Measurements from ENCODE around the gene SMARCA2.
"Not testable (repeated sequence)": the region's sequence is repeated elsewhere in the genome, so short reads cannot be mapped to it uniquely, and the experiment has no call there.

Gene SMARCA2

GRCh38 chr9:2140600-2141223, 125.6 kb downstream of the SMARCA2 start:
- DNase-seq (ENCODE audit: low read depth), result no peak

DNA sequence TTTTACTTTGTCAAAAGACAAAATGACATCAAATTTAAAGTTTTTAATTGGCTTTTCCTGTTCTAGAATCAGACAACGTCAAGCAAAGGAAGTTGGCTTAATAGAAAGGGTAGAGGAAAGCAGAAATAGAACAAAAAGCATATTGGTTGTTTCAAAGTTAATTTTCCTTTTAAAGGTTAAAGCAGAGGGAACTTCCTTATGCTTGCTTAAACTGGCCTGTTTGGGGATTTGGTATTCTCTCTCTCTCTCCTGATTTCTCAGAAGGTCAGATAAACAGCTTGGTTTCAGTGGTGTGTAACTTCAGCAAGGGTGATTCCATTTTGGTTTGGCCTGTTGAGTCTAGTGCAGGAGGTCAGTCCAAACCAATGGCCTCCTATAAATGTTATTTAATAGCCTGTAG, 127.1 kb downstream of the SMARCA2 start:
- DNase-seq (ENCODE audit: low read depth), result no peak

DNA sequence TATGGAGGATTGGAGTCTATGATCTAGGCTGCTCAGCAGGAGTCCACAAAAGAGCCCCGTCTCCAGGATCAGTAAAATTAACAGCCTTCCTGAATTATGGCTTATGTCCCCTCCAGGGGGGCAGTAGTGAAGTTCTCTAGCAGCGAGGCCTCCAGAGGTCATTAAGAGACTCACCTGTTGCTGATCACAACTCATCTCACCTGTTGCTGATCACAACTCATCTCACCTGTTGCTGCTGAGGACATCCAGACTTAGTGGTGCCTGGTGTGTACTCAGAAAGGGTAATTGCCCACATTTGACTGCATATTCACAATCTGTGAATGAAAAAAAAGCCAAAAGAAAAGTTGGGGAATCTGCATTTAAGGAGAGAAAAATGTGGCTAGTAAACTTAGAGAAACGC, 129.5 kb downstream of the SMARCA2 start:
- DNase-seq (ENCODE audit: low read depth), result no peak

DNA sequence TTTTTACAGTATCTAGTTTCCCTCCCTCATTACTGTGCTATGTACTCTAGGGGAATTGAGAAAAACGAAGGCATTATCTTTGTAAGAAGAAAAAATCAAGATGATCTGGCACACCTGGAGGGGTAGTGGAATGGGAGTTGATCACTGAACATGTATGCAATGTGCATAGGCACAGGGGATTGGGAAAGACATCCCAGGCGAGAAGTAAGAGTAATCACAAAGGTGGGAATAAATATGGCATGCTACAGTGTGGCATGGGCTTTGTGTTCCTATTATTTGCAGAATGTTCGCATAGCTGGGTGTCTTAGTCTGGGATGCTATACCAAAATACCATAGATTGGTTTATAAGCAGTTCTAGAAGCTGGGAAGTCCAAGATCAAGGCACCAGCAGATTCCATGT, 130.6 kb downstream of the SMARCA2 start:
- DNase-seq (ENCODE audit: low read depth), result no peak

DNA sequence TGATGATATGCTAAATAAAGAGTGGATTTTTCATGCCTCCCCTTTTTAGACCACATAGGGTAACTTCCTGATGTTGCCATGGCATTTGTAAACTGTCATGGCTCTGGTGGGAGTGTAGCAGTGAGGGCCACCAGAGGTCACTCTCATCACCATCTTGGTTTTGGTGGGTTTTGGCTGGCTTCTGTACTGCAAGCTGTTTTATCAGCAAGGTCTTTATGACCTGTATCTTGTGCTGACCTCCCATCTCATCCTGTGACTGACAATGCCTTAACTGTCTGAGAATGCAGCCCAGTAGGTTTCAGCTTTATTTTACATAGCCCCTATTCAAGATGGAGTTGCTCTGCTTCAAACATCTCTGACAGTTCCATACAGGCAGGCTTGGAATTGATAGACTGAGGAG, 131.6 kb downstream of the SMARCA2 start:
- DNase-seq (ENCODE audit: low read depth), result not testable (repeated sequence)

DNA sequence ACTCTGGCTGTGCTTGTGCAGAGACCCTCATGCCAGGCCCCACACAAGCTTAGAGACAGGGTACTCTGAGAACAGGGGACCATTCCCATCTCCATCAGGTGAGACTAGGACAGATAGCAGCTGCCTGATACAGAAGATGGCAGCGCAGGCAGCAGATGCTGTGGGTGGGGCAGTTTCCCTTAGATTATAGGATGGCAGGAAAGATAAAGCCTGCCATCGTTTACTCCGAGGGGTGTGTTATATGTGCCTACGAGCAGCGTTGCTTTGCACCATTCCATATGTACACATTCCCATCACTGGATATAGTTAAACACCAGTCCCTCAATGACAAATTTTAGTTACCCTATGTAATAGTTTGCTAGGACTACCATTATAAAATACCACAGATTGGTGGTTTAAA, 135.2 kb downstream of the SMARCA2 start:
- no peak for DNase-seq (ENCODE audit: low read depth)

GRCh38 chr9:2151171-2151570, 136.0 kb downstream of the SMARCA2 start:
- DNase-seq (ENCODE audit: low read depth), result no peak

GRCh38 chr9:2152966-2153629, 138.0 kb downstream of the SMARCA2 start:
- no peak for DNase-seq (ENCODE audit: low read depth)

- DNase-seq (ENCODE audit: low read depth), result no peak
Measured at GRCh38 chr9:2153630-2154217, 138.6 kb downstream of the SMARCA2 start.

GRCh38 chr9:2154731-2155130, 139.6 kb downstream of the SMARCA2 start:
- DNase-seq (ENCODE audit: low read depth), result no peak

DNA sequence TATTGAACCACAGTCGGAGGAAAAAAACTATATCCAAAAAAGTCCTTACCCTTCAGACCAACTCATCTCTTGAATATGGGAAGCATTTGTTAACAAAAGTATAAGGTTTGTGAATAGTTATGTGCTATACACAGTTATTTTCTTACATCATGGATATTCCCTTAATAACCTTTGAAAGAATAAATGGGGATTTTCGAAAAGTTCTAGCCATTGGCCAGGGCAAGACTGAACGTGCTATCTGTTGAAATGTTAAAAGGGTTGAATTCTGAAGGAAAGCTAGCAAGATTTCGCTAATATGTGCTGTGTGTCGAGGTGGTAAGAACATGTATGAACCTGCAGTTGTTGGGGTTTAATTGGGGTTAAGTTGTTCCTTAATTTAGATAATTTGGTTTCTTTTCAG, 140.8 kb downstream of the SMARCA2 start:
- no peak for DNase-seq (ENCODE audit: low read depth)

DNA sequence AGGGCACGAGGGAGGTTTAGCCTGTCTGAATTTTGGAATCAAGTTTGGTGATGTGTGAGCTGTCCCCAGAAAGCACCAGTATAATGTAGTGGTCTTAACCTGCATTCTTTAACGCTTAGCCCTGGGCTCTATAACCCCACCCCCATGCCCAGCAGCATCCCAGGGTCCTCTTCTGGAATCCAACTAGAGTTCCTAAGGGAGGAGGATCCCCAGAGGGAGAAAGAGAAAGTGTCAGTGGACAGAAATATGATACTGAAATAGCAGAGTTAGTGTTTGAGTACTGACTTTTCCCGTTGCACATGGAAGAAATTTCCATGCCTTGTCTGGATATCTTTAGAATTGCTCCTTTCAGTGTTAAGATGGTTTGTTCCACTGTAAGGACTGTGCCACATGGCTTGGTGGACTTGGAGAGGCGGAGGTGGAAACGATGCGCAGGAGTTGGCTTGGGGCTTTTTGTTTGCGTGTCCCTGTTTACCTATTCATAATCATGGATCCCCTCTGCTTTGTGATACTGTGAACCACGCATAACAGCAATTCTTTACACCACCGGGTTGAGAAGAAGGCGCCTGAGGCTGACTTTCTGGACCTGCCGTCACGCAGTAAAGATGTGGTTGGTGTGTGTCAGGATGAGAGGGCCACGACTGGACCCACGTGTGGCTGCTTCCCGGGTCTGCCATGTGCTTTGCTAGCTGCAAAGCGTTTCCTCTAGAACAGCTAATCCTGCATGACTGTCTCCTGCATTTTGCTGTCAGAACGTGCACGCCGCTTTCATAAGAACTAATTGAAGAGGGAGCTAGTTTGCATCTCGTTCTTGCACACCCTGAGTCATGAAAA, 142.3 kb downstream of the SMARCA2 start:
- DNase-seq (ENCODE audit: low read depth), result peak; percentile 44

DNA sequence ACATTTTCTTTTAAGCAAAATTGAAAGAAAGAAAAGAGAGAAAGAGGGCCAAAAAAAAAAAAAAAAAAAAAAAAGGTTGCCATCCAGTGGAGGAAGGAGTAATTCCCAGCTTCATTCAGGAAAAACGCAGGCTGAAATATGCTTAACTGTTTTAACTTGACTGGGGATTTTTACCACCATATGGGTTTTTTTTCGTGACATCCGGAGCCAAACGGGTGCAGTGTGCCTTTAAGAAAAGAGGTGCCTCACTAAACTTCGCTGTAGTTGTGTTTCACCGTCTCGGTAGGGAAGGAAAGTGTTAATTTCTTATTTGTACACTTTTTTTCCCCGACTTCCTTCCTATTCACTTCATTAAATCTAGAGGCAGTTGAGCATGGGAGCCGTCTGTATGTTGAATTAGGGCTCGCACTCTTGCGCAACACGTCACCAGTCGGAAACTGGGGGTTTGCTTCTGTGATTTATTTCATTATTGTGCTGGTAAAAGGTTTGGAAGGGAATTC, 143.0 kb downstream of the SMARCA2 start:
- no peak for DNase-seq (ENCODE audit: low read depth)

DNA sequence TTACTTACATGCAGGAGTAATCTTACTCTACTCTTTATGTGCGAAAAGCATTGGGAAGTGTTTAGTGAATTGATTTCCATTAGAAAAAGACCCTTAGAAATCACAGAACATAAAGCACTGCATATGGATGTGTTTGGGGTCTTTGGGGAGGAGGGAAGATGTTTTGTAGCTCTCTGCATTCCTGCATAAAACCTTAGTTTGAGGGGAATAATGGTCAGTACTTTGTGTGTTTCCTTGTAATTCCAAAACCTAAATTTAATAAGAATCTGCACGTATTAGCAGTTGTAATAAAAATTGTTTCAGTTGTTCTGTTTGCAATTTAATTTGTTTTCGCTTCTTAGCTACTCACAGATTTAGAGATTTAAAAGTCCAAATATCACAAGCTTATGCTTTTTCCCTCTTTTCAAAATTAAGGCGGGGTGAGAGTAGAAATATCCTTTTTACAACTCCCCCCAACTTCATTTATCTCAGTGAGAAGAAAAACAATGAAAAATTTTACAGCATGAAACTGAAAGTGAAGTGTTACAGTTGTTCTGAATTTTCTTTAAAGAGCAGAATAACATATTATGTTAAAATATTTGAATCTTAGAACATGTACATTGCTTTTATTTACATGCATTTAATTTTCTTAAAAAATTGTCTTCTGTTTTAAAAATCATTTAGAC, 143.8 kb downstream of the SMARCA2 start:
- DNase-seq (ENCODE audit: low read depth), result no peak

GRCh38 chr9:2159521-2160454, 144.6 kb downstream of the SMARCA2 start:
- no peak for DNase-seq (ENCODE audit: low read depth)

GRCh38 chr9:2161661-2162060, 146.5 kb downstream of the SMARCA2 start:
- DNase-seq (ENCODE audit: low read depth), result no peak

DNA sequence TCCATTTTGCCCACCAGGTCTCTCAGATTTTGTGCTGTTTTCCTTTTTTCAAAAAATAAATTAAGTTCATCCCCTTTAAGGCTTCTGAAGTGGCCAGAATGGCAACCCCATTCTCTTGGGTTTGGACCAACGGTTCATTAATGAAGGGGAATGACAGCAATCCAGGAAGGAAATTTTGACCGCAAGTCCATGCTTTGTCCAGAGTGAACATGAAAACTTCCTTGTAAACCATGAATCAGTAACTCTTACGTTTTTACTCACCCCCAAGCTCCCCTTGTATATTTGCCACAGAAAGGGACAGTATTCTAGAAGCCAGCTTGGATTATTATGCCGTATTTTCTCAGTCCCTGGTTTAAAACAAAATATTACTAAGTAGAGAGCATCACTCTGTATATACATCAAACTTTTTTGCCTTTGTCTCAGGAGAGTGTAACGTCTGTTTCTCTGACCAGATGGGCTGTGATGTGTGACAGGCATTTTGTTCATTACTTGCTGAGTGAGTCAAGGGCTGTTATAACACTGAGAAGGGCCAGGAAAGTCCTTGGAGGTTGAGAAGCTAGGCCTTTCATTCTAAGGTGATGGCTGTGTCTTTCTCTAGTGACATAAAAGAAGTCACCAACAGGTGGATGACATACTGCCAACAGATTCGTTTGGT, 148.2 kb downstream of the SMARCA2 start:
- no peak for DNase-seq (ENCODE audit: low read depth)

DNA sequence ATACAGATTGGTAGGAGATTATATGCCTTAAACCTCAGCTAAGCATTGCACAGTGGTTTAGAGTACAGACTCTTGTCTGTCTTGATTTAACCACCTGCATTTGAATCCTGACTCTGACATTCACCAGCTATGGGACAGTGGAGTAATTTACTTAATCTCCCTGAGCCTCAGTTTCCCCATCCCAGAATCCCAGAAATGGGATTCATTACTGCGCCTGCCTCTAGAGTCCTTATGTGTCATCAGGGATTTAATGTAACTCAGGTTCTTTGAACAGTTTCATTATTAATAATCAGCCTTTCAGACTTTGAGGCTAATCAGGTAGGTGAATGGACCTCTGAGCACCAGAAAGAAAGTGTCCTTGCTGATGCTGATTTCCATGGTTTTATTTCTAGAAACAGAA, 149.1 kb downstream of the SMARCA2 start:
- no peak for DNase-seq (ENCODE audit: low read depth)

- DNase-seq (ENCODE audit: low read depth), result no peak
Measured at GRCh38 chr9:2166203-2166602, 151.1 kb downstream of the SMARCA2 start.

GRCh38 chr9:2169035-2169434, 153.9 kb downstream of the SMARCA2 start:
- DNase-seq (ENCODE audit: low read depth), result no peak
